GM12878 (cell line): ENCODE measurements around the gene ZNF333. TPM values are rescaled to one million over a fixed set of nuclear protein-coding genes. Genes with fewer than 3 reads are reported as not detected.

Experiments used
- ATAC-seq: fragments of 200-7000 bp; cut with Tn5 transposase; 3 replicates; pipeline ENCODE4 v1.9.1; 2020; ENCODE audit warnings: mild to moderate bottlenecking, moderate library complexity
- BruUV-seq: library from RNA; stranded (reverse); fragments of 400-500 nt; replicated peaks from 2 replicates; lab custom pipeline; 2021; lab: Mats Ljungman, UMichigan
- CTCF ChIA-PET: fragments of 300-600 bp; sonication (Branson Sonifier 250); formaldehyde crosslinking; extraction: SDS; loops from one replicate; lab custom pipeline; 2021; ENCODE audit warnings: inconsistent platforms; lab: Yijun Ruan, JAX
- POLR2A ChIA-PET: fragments of 350-600 bp; formaldehyde crosslinking; extraction: SDS; loops from one replicate; lab custom pipeline; 2021; ENCODE audit warnings: inconsistent platforms; lab: Charles Lee
- RAD21 ChIA-PET: fragments of 300-600 bp; sonication (Branson Sonifier 250); formaldehyde crosslinking; loops from one replicate; lab custom pipeline; 2023; ENCODE audit warnings: antibody characterized with exemption; ENCODE audit not compliant: unreplicated experiment; lab: Charles Lee
- SMC1A ChIA-PET: fragments of 300-600 bp; sonication (Branson Sonifier 250); formaldehyde crosslinking; loops from one replicate; lab custom pipeline; 2023; ENCODE audit not compliant: unreplicated experiment, uncharacterized antibody; lab: Charles Lee
- DNase-seq: peaks from one replicate; pipeline ENCODE4 v3.0.0-alpha.2; 2011; ENCODE audit warnings: low read depth, low spot score
- FAIRE-seq: peaks from 3 replicates; lab custom pipeline; 2011; peaks lifted over from hg19 to GRCh38; lab: Jason Lieb, UNC
- H2AFZ ChIP-seq: 2 replicates; pipeline ENCODE4 v1.6.0; 2011; ENCODE audit warnings: low read depth, low read length, control low read depth; ENCODE audit not compliant: control insufficient read depth
- H3K27ac ChIP-seq: 2 replicates; pipeline ENCODE4 v1.5.1; 2011; ENCODE audit warnings: control low read depth; ENCODE audit not compliant: control insufficient read depth, insufficient read depth
- H3K27me3 ChIP-seq, 2 experiments: replicated peaks in 1 of 2; 2 replicates each; pipeline versions ENCODE4 v1.6.0 to v1.6.1; 2011; ENCODE audit warnings: low read length in 1 of 2; ENCODE audit not compliant: control insufficient read depth in 2 of 2, insufficient read depth in 2 of 2
- H3K36me3 ChIP-seq, 2 experiments: 2 replicates each; pipeline ENCODE4 v1.5.1; 2011; ENCODE audit warnings: low read length in 1 of 2; ENCODE audit not compliant: control insufficient read depth in 2 of 2, insufficient read depth in 2 of 2
- H3K4me1 ChIP-seq: 2 replicates; pipeline ENCODE4 v1.6.1; 2011; ENCODE audit warnings: mild to moderate bottlenecking, low read length, moderate library complexity, mixed read lengths; ENCODE audit not compliant: control insufficient read depth, insufficient read depth
- H3K4me2 ChIP-seq: 2 replicates; pipeline ENCODE4 v1.6.0; 2011; ENCODE audit warnings: control low read depth; ENCODE audit not compliant: control insufficient read depth, insufficient read depth
- H3K4me3 ChIP-seq: fragments of 200-600 bp; sonication (generic); 2 replicates; pipeline ENCODE4 v1.5.1; 2016
- H3K79me2 ChIP-seq: 2 replicates; pipeline ENCODE4 v1.6.0; 2011; ENCODE audit warnings: low read length; ENCODE audit not compliant: control insufficient read depth, insufficient read depth
- H3K9ac ChIP-seq: 2 replicates; pipeline ENCODE4 v1.8.0; 2011; ENCODE audit warnings: low read length, control low read depth, mixed read lengths; ENCODE audit not compliant: control insufficient read depth, insufficient read depth
- H3K9me3 ChIP-seq: replicated peaks from 3 replicates; pipeline ENCODE4 v1.5.1; 2011; ENCODE audit warnings: mild to moderate bottlenecking, low read length; ENCODE audit not compliant: control insufficient read depth, insufficient read depth
- H4K20me1 ChIP-seq: 2 replicates; pipeline ENCODE4 v1.6.0; 2011; ENCODE audit not compliant: control insufficient read depth, insufficient read depth
- ATF3 ChIP-seq: IDR thresholded peaks from 2 replicates; pipeline ENCODE4 v1.6.1; 2011; ENCODE audit warnings: low read depth, mild to moderate bottlenecking, low read length, moderate library complexity, borderline replicate concordance; ENCODE audit errors: extremely low read depth
- BACH1 ChIP-seq: fragments of 450-650 bp; IDR thresholded peaks from 2 replicates; pipeline ENCODE4 v1.6.1; 2017; ENCODE audit warnings: mild to moderate bottlenecking, borderline replicate concordance
- CBFB ChIP-seq: IDR thresholded peaks from 2 replicates; pipeline ENCODE4 v1.6.1; 2016; ENCODE audit warnings: antibody characterized with exemption, low read depth
- HDAC6 ChIP-seq: fragments of 200-600 bp; sonication (generic); IDR thresholded peaks from one replicate; pipeline ENCODE4 v1.8.0; 2017; ENCODE audit warnings: antibody characterized with exemption; ENCODE audit not compliant: unreplicated experiment
- IRF4 ChIP-seq: IDR thresholded peaks from 2 replicates; pipeline ENCODE4 v1.6.1; 2011; ENCODE audit warnings: low read depth, low read length
- IRF5 ChIP-seq: fragments of 450-650 bp; IDR thresholded peaks from 2 replicates; pipeline ENCODE4 v1.6.1; 2017; ENCODE audit warnings: borderline replicate concordance
- PKNOX1 ChIP-seq: fragments of 450-650 bp; IDR thresholded peaks from 2 replicates; pipeline ENCODE4 v1.6.1; 2016; ENCODE audit warnings: mild to moderate bottlenecking
- RAD51 ChIP-seq: fragments of 450-650 bp; IDR thresholded peaks from 2 replicates; pipeline ENCODE4 v1.6.1; 2016; ENCODE audit warnings: moderate library complexity, mild to moderate bottlenecking, inconsistent platforms
- RB1 ChIP-seq: fragments of 450-650 bp; formaldehyde crosslinking; IDR thresholded peaks from 2 replicates; pipeline ENCODE4 v1.6.1; 2017; ENCODE audit warnings: mild to moderate bottlenecking, borderline replicate concordance
- SIN3A ChIP-seq: IDR thresholded peaks from 2 replicates; pipeline ENCODE4 v1.6.1; 2012; ENCODE audit warnings: low read depth, low read length, improper control_type of control experiment
- SPI1 ChIP-seq: IDR thresholded peaks from 2 replicates; pipeline ENCODE4 v1.6.1; 2011; ENCODE audit warnings: low read depth, mild to moderate bottlenecking, low read length, moderate library complexity, borderline replicate concordance; ENCODE audit not compliant: insufficient read depth
- USF2 ChIP-seq: IDR thresholded peaks from 2 replicates; pipeline ENCODE4 v1.6.1; 2011; ENCODE audit warnings: low read depth, low read length, improper control_type of control experiment, borderline replicate concordance
- WRNIP1 ChIP-seq: IDR thresholded peaks from 2 replicates; pipeline ENCODE4 v1.6.1; 2011; ENCODE audit warnings: low read depth, low read length, improper control_type of control experiment, borderline replicate concordance
- ZBED1 ChIP-seq: IDR thresholded peaks from 2 replicates; pipeline ENCODE4 v1.6.1; 2016; ENCODE audit warnings: borderline replicate concordance
- ZZZ3 ChIP-seq: IDR thresholded peaks from 2 replicates; pipeline ENCODE4 v1.6.1; 2011; ENCODE audit warnings: low read depth; ENCODE audit not compliant: control insufficient read depth, insufficient read length
- WGBS: methylation state at CpG from one replicate; pipeline ENCODE4 v1.1.6; 2016; ENCODE audit warnings: low lambda C conversion rate; ENCODE audit not compliant: insufficient replicate concordance, insufficient coverage; ENCODE audit errors: missing lambda C conversion rate; 5-methylcytosine and 5-hydroxymethylcytosine counted together
- in situ Hi-C: fragments of 300-500 bp; cut with MboI; formaldehyde crosslinking; loops from 9 replicates; pipeline ENCODE4 v1.14.3; 2018; ENCODE audit warnings: mixed read lengths
- intact Hi-C: fragments of 100-400 bp; cut with micrococcal nuclease; formaldehyde crosslinking; loops from one replicate; pipeline ENCODE4 v1.14.2; 2022; ENCODE audit not compliant: unreplicated experiment
- polyA plus RNA-seq, 11 experiments: library from polyadenylated mRNA; depleted of rRNA in 4 of 11; unstranded in 6 of 11; stranded (reverse) in 5 of 11; fragments of >200 nt; fragmentation: Nextera tagmentation in 4 of 11; fragmentation: Illumina TruSeq in 1 of 11; extraction: Ambion mirVana in 4 of 11; extraction: Trizol in 1 of 11; gene quantifications; 1 replicate in 1 of 11; 2 replicates in 10 of 11; pipeline versions ENCODE4 v1.2.1 to v1.2.3, GENCODE V29; 2011 to 2016; ENCODE audit warnings: inconsistent platforms in 2 of 11, missing spikeins in 2 of 11, low read depth in 1 of 11
- total RNA-seq, 4 experiments: library from RNA; depleted of rRNA in 3 of 4; stranded (reverse); fragments of >200 nt in 3 of 4; fragmentation: Illumina TruSeq in 1 of 4; extraction: Trizol in 1 of 4; gene quantifications; 2 replicates each; pipeline versions ENCODE4 v1.2.1 to v1.2.3, GENCODE V29; 2013 to 2021

Gene ZNF333
- total and polyA plus RNA-seq, 10 of the 15 experiments (the other 5 are each of a cell fraction or from before 2014, with no cell fraction given) = 2.3 to 14.1 (median 5.7) TPM

- WGBS = 0% methylated on average over 3 of the region's 3 CpGs
- CTCF ChIA-PET = interaction anchor here (0.6 to 12.9 kb wide), 5 partner anchors 10 to 624 kb away, joined by 3 to 803 read pairs (median 4); partner anchors contain the start of genes ADGRE3 and NDUFB7
- BruUV-seq = no TSS peak
These were observed 6.4 kb upstream of the ZNF333 start for GRCh38 chr19:14683439-14683838.

More at GRCh38 chr19:14683439-14683838, 6.4 kb upstream of the ZNF333 start:
- POLR2A ChIA-PET = interaction anchor here (0.5 to 10.2 kb wide), 3 partner anchors 8 to 107 kb away, joined by 3 to 190 read pairs (median 5); partner anchors contain the start of gene NDUFB7
- intact Hi-C loops (loop anchor here (10.0 kb wide), 1 partner anchor 69 kb away; no protein-coding TSS in a partner anchor), in situ Hi-C loops (no loop called here)
- H3K4me2 ChIP-seq = no peak overlapping the region
- H3K9me3 ChIP-seq = no peaks in the 10 kb centered on the region
- H3K4me3 ChIP-seq = no peak overlapping the region
- ATAC-seq = no peak
- TF ChIP-seq RAD51 = 0 out of 2 replicates have a peak, but pooled peaks have one; percentile 14
- no peak for TF ChIP-seq IRF4
- TF ChIP-seq USF2 = no peak
- no peak for TF ChIP-seq ZZZ3
- no peak for TF ChIP-seq CBFB
- TF ChIP-seq ZBED1 = no peak
- TF ChIP-seq WRNIP1 = no peak
- no peak for TF ChIP-seq IRF5
- 0 out of 2 replicates have a peak, but pooled peaks have one; percentile 7 for TF ChIP-seq PKNOX1
- TF ChIP-seq ATF3 = no peak
- no peak for TF ChIP-seq BACH1
- no peak for TF ChIP-seq HDAC6
- no peak for TF ChIP-seq SIN3A
- TF ChIP-seq SPI1 = peak; percentile 9; the same call in 1 of the 2 replicates
- no peak for TF ChIP-seq RB1
- no peak overlapping the region for H3K9ac ChIP-seq
- SMC1A ChIA-PET = interaction anchor here (0.8 to 12.0 kb wide), 4 partner anchors 10 to 107 kb away, joined by 3 to 558 read pairs (median 104); partner anchors contain the start of genes ADGRE3, CLEC17A and NDUFB7
- RAD21 ChIA-PET = interaction anchor here (0.9 to 9.4 kb wide), 3 partner anchors 11 to 127 kb away, joined by 4 to 593 read pairs (median 70); partner anchors contain the start of genes ADGRE3 and NDUFB7
- H2AFZ ChIP-seq = no peak overlapping the region
- H3K27ac ChIP-seq = no peak overlapping the region
- no peaks in the 10 kb centered on the region for H3K36me3 ChIP-seq
- no peak for FAIRE-seq
- H3K4me1 ChIP-seq = peaks cover 2% of the 10 kb centered on the region
- no peak for DNase-seq
- no peaks in the 10 kb centered on the region for H4K20me1 ChIP-seq
- H3K79me2 ChIP-seq = no peaks in the 10 kb centered on the region
- no peaks in the 10 kb centered on the region for H3K27me3 ChIP-seq
